GM08714 (cell line): Measurements from ENCODE around the gene TIMM44.
"Not testable (repeated sequence)": the region's sequence is repeated elsewhere in the genome, so short reads cannot be mapped to it uniquely, and the experiment has no call there.

Experiments
- H3K4me3 ChIP-seq: fragments of 200-500 bp; sonication (Bioruptor generic); 2 replicates; pipeline ENCODE4 v1.5.1; 2014; ENCODE audit warnings: mild to moderate bottlenecking, low read length, inconsistent platforms
- ZNF274 ChIP-seq: IDR thresholded peaks from 2 replicates; pipeline ENCODE4 v1.6.1; 2012; ENCODE audit warnings: mild to moderate bottlenecking, low read depth, low read length

The TIMM44 gene

DNA sequence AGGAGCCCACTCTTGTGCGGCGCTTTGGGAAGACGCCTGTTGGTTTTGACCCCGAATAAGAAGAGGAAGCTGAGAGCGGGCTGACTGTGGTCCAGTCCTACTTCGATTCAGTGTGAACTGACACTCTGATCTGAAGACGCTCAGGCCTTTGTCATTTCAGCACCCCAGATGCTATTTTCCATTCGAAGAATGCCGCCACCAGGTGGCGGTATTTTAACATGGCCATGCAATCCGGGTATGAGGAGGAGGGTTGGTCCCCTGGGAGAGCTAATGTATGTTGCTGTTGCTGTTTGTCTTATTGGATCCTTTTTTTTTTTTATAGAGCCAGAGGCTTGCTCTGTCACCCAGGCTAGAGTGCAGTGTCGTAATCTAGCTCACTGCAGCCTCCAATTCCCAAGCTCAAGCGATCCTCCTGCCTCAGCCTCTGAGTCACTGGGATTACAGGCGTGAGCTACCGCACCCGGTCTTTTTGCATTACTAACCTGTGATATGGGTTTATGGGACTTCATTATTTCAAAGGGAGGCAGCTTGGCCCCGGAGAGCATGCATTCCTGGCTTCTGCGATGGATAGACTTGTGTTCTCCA, 803 bp upstream of the TIMM44 start:
- peak overlapping the region; percentile 78; the same call in 1 of the 2 replicates for H3K4me3 ChIP-seq
- TF ChIP-seq ZNF274: no peak

DNA sequence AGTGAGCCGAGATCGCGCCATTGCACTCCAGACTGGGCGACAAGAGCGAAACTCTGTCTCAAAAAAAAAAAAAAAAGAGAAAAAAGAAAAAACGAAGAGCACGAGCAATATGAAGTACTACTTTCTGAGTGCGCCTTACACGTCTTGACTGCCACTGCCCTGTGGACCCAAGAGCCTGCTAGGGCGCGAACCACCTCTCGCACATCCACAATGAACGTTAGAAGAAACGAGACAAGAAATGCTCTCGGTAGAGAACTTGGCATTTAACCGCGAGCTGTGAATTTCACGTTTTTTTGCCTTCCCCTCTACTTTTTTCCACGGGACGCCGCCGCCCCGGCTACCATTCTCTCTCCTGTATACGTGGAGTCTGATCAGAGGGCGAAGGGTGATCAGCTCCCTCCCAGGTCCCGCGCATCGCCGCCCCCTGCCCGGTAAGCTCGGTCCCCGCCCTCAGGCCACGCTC, 454 bp downstream of the TIMM44 start:
- peak overlapping the region; percentile 95 for H3K4me3 ChIP-seq
- TF ChIP-seq ZNF274: no peak

DNA sequence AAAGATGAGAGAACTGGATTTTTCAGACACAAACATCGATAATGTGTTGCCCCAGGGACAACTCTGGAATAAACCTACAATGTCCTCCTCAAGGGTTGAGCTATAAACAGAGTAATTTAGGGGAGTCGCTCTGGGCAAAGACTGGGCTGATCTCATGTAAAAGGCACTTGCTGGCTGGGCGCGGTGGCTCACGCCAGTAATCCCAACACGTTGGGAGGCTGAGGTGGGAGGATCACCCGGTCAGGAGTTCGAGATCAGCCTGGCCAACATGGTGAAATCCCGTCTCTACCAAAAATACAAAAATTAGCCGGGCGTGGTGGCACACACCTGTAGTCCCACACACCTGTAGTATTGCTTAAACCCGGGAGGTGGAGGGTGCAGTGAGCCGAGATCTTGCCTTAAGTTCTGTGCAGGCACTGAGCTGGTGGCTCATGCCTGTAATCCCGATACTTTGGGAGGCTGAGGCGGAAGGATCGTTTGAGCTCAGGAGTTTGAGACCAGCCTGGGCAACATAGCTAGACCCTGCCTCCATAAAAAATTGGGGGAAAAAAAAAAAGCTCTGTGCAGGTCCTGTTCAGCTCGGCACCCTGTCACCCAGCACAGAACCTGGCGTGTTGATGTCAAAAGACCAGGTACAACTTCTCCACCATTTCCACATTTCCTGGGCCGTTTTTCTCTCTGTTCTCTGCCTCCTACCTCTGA, 1.4 kb downstream of the TIMM44 start:
- no peak for TF ChIP-seq ZNF274
- peak overlapping the region; percentile 95; the same call in 1 of the 2 replicates for H3K4me3 ChIP-seq

DNA sequence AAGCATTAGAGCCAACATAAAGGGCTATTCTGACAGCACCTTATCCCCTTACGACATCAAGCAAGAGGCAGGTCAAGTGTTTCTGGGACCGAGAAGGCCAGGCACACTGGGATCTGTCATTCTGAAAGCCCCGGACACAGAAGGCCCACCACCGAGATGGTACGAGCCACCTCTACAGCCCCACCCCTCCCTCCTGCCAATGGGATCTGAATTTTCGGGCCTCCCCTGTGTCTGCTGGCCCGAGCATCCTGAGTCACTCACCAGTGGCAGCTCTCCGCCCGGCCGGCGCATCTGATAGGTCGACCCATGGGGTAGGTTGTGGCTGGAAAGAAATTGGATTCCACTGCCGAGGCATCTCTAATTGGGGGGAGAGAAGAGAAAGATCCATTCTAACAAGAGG, 2.6 kb downstream of the TIMM44 start:
- TF ChIP-seq ZNF274: no peak

DNA sequence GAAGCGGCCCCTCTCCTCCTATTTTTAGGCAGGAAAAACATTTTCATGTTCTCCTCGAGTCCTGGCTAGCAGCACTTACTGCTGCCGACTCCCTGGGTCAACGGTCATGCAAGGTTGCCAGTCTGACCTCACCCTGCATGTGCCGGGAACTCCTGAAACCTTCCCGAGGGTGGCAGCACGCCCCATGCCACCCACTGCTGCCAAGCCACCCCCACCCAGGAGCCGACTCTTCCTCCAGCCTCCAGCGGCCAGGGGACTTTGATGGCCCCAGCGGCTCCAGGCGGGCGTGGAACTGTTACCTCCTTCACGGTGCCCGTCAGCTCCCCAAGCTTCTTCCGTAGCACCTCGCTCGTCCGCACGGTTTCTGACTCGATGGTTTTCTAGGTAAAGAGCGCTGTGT, 8.7 kb downstream of the TIMM44 start:
- H3K4me3 ChIP-seq: no peak overlapping the region
- no peak for TF ChIP-seq ZNF274

More for the DNA sequence above, 2.6 kb downstream of the TIMM44 start:
- H3K4me3 ChIP-seq: no peak overlapping the region

DNA sequence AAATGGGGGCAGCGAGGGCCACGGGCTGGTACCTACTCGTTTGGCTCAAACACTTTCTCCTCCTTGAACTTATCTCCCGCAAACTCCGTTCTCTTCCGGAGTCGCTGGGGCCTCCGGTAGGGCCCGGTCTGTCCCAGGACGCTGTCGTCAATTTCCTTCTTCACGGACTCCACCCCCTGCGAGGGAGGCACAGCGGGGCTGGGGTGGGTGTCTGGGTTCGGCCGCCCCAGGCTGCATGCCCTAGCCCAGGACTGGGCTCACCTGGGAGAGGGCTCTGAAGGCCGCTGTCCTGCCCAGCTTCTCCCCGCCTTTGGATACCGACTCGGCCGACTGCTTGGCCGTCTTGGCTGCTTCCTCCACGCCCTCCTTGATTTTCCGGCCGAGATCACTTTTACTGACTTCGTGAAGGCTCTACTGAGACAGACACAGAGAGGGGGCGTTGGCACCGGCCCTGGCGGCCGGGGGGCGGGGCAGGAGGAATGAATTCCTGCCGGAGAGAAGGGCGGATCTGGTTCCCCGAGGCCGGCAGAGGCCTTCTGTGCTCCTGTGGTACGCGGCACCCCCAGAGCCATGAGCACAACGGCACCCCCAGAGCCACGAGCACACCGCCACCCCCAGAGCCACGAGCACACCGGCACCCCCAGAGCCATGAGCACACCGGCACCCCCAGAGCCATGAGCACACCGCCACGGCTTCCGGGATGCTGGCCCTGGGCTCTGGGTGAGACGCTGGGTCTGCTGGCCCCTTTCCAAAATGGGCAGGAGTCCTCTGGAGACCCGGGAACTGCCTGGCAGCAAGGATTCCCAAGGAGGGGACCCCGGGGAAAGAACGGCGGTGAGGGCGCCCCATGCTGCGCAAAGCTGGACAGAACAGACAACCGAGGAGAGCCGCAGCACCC, 9.4 kb downstream of the TIMM44 start:
- no peak for TF ChIP-seq ZNF274
- H3K4me3 ChIP-seq: no peak overlapping the region

DNA sequence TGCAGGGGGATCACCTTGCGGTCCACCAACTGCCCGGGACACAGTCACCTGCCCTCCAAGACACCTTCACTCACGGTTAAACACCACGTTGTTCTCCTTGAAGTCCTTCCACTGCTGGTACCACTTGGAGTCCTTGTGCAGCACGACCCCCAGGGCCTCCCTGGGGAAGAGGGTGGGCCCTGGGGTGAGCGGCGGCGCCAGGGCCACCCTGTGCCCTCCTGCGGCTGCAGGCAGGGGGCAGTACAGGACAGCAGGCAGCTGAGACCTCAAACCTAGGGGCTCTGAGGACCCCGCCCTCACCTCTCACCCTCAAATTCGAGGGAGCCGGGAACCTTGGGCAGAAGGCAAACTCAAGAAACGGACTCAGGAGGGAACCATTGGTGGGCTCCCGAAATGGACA, 10.1 kb downstream of the TIMM44 start:
- H3K4me3 ChIP-seq: no peak overlapping the region
- no peak for TF ChIP-seq ZNF274

DNA sequence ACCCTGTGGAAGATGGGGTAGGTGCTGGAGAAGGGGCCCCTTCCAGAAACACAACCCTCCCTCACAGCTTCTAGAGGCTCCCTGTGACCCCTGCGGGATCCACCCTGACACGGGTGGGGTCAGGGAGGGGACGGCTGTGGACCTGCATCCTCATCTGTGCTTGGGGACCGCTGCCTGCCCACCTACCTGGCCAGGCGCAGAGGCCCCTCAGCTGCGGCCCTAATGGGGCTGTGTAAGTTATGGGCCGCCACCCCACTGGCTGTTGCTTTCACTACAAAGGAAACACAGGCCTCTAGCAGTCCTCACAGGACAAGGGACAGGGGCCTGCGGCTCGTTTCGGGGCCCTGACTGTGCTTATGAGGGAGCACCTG, 10.6 kb downstream of the TIMM44 start:
- TF ChIP-seq ZNF274: no peak
- no peak overlapping the region for H3K4me3 ChIP-seq

DNA sequence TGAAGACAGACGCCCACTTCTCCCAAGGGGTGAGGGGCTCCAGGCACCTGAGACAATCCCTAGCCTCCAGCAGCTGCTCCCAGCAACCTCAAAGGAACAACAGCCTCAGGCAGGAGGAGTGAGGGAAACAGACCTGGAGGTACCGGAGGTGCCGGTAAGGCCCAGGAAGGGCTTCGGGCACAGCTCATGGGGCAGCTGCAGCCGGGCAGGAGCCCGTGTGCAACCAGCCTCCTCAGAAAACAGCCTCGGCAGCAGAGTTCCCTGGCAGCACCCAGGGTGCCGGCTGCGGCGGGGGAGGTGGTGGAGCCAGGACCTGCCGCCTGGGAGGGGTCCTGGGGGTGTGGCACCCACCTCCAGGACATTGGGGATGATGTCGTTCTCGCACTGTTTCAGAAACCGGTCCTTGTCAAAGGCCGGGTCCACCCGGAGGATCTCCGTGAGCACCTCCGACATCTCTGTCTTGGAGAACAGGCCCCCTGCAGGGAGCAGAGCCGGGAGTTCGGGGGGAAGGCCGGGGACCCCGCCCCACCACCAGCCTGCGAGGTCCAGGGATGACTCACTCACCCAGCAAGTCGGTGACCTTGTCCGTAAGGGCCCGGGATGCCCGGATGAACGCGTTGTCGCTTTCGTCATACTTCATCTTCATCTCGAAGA, 11.1 kb downstream of the TIMM44 start:
- H3K4me3 ChIP-seq: no peak overlapping the region
- TF ChIP-seq ZNF274: no peak

DNA sequence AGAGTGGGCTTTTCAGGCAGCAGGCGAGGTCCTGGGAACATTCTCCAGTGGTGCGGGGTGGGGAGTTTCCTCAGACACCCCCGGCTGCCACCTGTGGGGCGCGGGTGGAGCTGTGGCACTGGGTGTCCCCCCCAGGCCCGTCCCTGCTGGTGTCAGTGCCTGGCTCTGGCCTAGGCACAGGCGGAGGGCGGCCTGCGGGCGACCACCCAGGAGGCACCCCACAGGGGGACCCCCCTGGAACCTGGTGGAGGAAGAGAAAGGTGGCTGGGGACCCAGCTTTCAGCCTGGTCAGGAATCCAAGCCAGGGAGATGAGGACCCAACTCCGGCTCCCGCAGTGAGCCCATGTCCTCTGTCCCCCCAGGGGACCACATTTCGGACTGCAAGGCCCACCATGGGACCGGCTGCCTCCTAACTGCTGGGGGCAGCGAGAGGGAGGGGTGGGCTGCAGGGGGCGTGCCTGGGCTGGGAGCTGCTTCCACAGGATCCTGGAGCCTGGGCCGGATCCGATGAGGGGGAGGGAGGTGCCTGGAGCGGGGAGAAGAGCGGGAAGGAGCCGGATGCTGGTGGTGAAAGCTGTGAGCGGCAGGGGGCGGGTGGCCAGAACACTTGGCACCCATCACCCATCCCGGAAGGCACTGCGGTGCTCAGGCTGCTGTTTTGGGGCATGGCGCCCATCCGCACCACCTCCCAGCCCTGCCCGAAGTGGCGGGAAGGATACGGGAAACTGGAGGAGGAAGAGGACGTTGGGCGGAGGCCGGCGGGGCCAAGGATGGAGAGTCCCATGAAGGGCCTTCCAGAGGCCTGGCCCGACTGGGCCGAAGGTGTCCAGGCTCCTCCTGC, 12.0 kb downstream of the TIMM44 start:
- TF ChIP-seq ZNF274: no peak

DNA sequence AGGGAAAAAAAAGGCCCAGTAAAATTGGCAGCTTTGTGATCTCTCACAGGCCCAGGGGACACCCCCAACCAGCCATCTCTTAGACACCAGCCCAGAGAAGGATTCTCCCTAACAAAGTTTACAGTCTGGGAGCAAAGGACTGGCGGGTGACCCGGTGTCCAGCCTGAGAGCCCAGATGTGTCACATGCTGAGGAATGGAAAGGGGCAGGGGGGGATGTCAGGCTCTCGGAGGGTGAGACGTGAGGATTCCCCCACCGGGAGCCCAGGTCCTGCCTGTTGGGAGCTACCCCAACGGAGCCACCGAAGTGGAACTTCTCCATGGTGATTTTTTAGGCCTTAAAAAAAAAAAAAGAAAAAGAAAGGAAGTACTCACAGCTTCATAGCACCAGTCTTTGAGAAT, 12.7 kb downstream of the TIMM44 start:
- H3K4me3 ChIP-seq: no peak overlapping the region
- TF ChIP-seq ZNF274: no peak

More for the DNA sequence above, 12.0 kb downstream of the TIMM44 start:
- no peak overlapping the region for H3K4me3 ChIP-seq

DNA sequence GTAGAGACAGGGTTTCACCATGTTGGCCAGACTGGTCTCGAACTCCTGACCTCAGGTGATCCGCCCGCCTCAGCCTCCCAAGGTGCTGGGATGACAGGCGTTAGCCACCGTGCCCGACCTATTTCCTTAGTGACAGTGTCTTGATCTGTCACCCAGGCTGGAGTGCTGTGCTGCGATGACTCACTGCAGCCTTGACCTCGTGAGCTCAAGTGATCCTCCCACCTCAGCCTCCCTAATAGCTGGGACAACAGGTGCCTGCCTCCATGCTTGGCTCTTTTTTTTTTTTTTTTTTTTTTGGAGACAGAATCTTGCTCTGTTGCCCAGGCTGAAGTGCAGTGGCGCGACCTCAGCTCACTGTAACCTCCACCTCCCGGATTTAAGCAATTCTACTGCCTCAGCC, 13.4 kb downstream of the TIMM44 start:
- not testable (repeated sequence) for H3K4me3 ChIP-seq

DNA sequence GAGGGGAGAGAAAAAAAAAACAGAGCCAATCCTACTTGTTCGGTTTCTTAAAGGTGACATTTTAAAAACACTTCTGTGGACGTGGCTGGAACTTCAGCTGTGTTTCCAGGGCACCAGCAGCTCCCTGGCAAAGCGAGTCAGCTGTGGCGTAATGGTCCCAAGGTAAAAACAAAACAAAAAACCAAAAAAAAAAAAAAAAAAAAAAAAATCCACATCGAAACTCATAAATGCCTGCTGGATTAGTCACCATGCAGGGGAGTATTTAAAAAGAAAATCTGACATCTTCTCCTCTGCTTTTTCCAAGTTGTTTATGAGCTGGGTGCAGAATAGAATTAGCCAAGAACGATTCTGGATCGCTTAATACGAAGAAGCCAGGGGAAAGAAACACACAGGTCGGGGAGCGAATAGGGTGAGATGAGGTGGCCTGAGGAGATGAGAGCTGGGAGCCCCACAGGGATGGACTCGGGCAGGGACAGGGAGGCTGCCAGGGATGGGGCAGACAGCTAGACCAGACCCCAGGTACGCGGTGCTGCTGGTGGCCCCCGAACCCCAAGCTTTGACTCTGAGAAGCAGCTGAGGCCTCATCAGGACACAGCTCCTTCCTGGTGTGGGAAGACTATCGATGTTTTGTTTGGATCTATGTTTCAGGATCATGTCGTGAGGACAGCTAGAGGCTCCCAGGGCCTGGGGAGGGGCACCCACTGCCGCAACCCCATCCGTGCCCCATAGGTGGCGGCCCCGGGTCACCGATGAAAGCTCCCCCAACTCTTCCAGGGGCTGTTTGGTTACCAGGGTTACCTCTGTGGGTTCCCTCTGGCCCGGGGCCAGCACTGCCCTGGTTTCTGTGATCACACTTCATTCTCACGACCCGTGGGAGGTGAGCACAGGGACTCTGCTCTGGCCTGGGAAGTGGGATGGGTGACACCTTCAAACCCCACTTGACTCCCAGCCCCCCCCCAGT, 14.4 kb downstream of the TIMM44 start:
- H3K4me3 ChIP-seq: no peak overlapping the region
- no peak for TF ChIP-seq ZNF274
